Esophagus squamous epithelium (tissue), 5 donors: ENCODE measurements around the gene CARS2. TPM values are rescaled to one million over a fixed set of nuclear protein-coding genes. Genes with fewer than 3 reads are reported as not detected.

Source experiments
- DNase-seq: peaks from one replicate; lab custom pipeline; 2025; lab: John Stamatoyannopoulos, UW
- H3K27ac ChIP-seq, 4 donors: fragments of 200-600 bp; sonication (generic); one replicate each; pipeline ENCODE4 v1.5.1; 2016 to 2019; ENCODE audit warnings: mild to moderate bottlenecking in 1 of 4
- H3K27me3 ChIP-seq, 4 donors: fragments of 200-600 bp; sonication (generic); 1 replicate in 3 of 4; 2 replicates in 1 of 4; pipeline versions ENCODE4 v1.5.1 to v1.6.0; 2017 to 2021; ENCODE audit warnings: antibody characterized with exemption in 1 of 4
- H3K36me3 ChIP-seq, 3 donors: fragments of 200-600 bp; sonication (generic); one replicate each; pipeline ENCODE4 v1.5.1; 2016 to 2019
- H3K4me1 ChIP-seq, 3 donors: fragments of 200-600 bp; sonication (generic); one replicate each; pipeline ENCODE4 v1.5.1; 2017 to 2019
- H3K4me3 ChIP-seq, 4 donors: fragments of 200-600 bp; sonication (generic); 1 replicate in 3 of 4; 2 replicates in 1 of 4; pipeline ENCODE4 v1.5.1; 2016 to 2019; ENCODE audit warnings: mild to moderate bottlenecking in 2 of 4, moderate library complexity in 1 of 4
- H3K9me3 ChIP-seq, 3 donors: fragments of 200-600 bp; sonication (generic); one replicate each; pipeline ENCODE4 v1.5.1; 2016 to 2019
- CTCF ChIP-seq, 6 experiments: fragments of 450-650 bp in 4 of 6; fragments of 200-600 bp in 2 of 6; sonication (generic) in 2 of 6; IDR thresholded peaks; one replicate each; pipeline ENCODE4 v1.5.1; 2016 to 2019; ENCODE audit warnings: antibody characterized with exemption in 6 of 6, mild to moderate bottlenecking in 4 of 6, moderate library complexity in 4 of 6
- POLR2A ChIP-seq, 4 donors: fragments of 450-650 bp; IDR thresholded peaks; one replicate each; pipeline ENCODE4 v1.6.1; 2017; ENCODE audit warnings: antibody characterized with exemption in 4 of 4, mild to moderate bottlenecking in 4 of 4, moderate library complexity in 3 of 4
- WGBS, 2 donors: methylation state at CpG; one replicate each; pipeline ENCODE4 v1.1.5; 2018; 5-methylcytosine and 5-hydroxymethylcytosine counted together
- intact Hi-C: fragments of 100-400 bp; cut with DNase I; formaldehyde crosslinking; loops from one replicate; pipeline ENCODE4 v1.15.0; 2022
- total RNA-seq, 4 donors: library from RNA; depleted of rRNA; stranded (reverse); fragments of >200 nt; gene quantifications; one replicate each; pipeline ENCODE4 v1.1.0, GENCODE V29; 2016
- donor health status: DM: yes; HTN: yes; CAD: no.

Gene CARS2
- total RNA-seq, 4 donors from 2014 or later, result 24.9 to 54.9 (median 33.5) TPM

- Histone ChIP-seq H3K9me3 (no peaks in the 10 kb centered on the region), H3K27me3 (no peaks in the 10 kb centered on the region), H3K4me3 (no peak overlapping the region), H3K27ac (peak overlapping the region; percentile 15 to 39 (median 26)), H3K36me3 (peaks cover 6 to 79% (median 16%) of the 10 kb centered on the region in 3 donors), H3K4me1 (peaks cover 0 to 70% (median 0%) of the 10 kb centered on the region in 3 donors)
- no peak for DNase-seq
- WGBS, 2 donors, result 83 to 90% methylated on average over 16 to 26 of the region's 41 CpGs
- TF ChIP-seq CTCF (IDR thresholded peaks at IDR 0.05) (no peak), POLR2A (IDR thresholded peaks at IDR 0.05) (no peak)
- intact Hi-C loops, result no loop called here
Measured at GRCh38 chr13:110624766-110625756, 80.9 kb downstream of the CARS2 start.

GRCh38 chr13:110620596-110620995, 85.3 kb downstream of the CARS2 start:
- no peaks in the 10 kb centered on the region for H3K27me3 ChIP-seq
- no peak overlapping the region for H3K4me3 ChIP-seq
- 44 to 46% methylated on average over 2 of the region's 2 CpGs for WGBS, 2 donors
- intact Hi-C loops, result no loop called here
- no peak for TF ChIP-seq POLR2A (IDR thresholded peaks at IDR 0.05)
- TF ChIP-seq CTCF (IDR thresholded peaks at IDR 0.05), result no peak
- H3K4me1 ChIP-seq, result peaks cover 11 to 69% (median 14%) of the 10 kb centered on the region in 3 donors
- DNase-seq, result no peak
- H3K9me3 ChIP-seq, result no peaks in the 10 kb centered on the region
- H3K36me3 ChIP-seq, result peaks cover 0 to 36% (median 8%) of the 10 kb centered on the region in 3 donors
- H3K27ac ChIP-seq, result no peak overlapping the region

- Histone ChIP-seq H3K27me3 (no peaks in the 10 kb centered on the region), H3K4me3 (no peak overlapping the region), H3K27ac (peak overlapping the region in 2 of 4 donors; percentile 39 to 40), H3K4me1 (peaks cover 16 to 66% (median 19%) of the 10 kb centered on the region in 3 donors), H3K36me3 (peaks cover 0 to 19% (median 8%) of the 10 kb centered on the region in 3 donors), H3K9me3 (no peaks in the 10 kb centered on the region)
- 95 to 96% methylated on average over 6 of the region's 9 CpGs for WGBS, 2 donors
- DNase-seq, result no peak
- intact Hi-C loops, result loop anchor here (10.0 kb wide), 1 partner anchor 96 kb away; the partner anchor contains the start of gene ING1
- TF ChIP-seq POLR2A (IDR thresholded peaks at IDR 0.05) (no peak), CTCF (IDR thresholded peaks at IDR 0.05) (no peak)
Measured at GRCh38 chr13:110618780-110619179, 87.1 kb downstream of the CARS2 start.

GRCh38 chr13:110618167-110618566, 87.7 kb downstream of the CARS2 start:
- TF ChIP-seq CTCF (IDR thresholded peaks at IDR 0.05) (no peak), POLR2A (IDR thresholded peaks at IDR 0.05) (no peak)
- Histone ChIP-seq H3K4me1 (peaks cover 16 to 66% (median 19%) of the 10 kb centered on the region in 3 donors), H3K9me3 (no peaks in the 10 kb centered on the region), H3K36me3 (peaks cover 0 to 13% (median 8%) of the 10 kb centered on the region in 3 donors), H3K27ac (peak overlapping the region in 3 of 4 donors; percentile 89 to 93 (median 93)), H3K4me3 (no peak overlapping the region), H3K27me3 (no peaks in the 10 kb centered on the region)
- intact Hi-C loops, result loop anchor here (10.0 kb wide), 1 partner anchor 97 kb away; the partner anchor contains the start of gene ING1
- 68 to 82% methylated on average over 5 to 8 of the region's 8 CpGs for WGBS, 2 donors
- DNase-seq, result no peak
